ENCODE data around the gene ADGRV1. TPM values are rescaled to one million over a fixed set of nuclear protein-coding genes. Genes with fewer than 3 reads are reported as not detected.

Gene ADGRV1
- total RNA-seq, 1 experiment from 2014 or later: 64.8 TPM

DNA sequence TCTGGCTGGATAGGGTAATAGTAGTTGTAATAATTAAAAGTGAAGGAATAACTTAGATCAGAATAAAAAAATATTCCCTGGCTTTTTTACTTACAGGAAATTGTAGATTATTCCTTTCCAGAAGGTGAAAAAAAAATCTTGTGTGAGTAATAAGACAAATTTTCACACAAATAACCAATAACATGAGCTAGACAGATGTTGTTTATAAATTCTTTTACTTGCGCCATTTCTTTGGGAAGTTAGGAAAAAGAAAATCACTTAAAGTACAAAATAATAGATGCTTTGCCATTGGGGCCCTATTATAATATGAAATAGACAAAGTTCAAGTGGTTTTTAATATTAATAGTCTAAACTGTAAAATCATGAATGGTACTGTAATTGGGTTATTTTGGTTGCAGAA lies 620.4 kb downstream of the ADGRV1 start:
- H3K23ac ChIP-seq (ENCODE audit: insufficient read length, low read depth, low read length): no peak overlapping the region
- H3K27me3 ChIP-seq (ENCODE audit: insufficient read depth, low read length): no peaks in the 10 kb centered on the region
- H2AK5ac ChIP-seq (ENCODE audit: insufficient read length, low read length): no peak overlapping the region
- H3T11ph ChIP-seq (ENCODE audit: low read length): no peak overlapping the region
- Mint-ChIP-seq H3K9me3 (peaks cover 0 to 3% of the 10 kb centered on the region in 2 experiments; a peak in 1 of 5 replicates), H3K27ac (no peak overlapping the region), H3K36me3 (ENCODE audit: insufficient read depth in 1 of 3, low read depth in 3 of 3) (no peaks in the 10 kb centered on the region), H3K27me3 (ENCODE audit: low read depth) (no peaks in the 10 kb centered on the region), H3K4me3 (no peak overlapping the region), H3K4me1 (peaks cover 26 to 28% of the 10 kb centered on the region in 2 experiments)
- H3K4me1 ChIP-seq (ENCODE audit: insufficient read depth, low read length): peaks cover 4% of the 10 kb centered on the region; the same call in 1 of the 2 replicates
- no peak overlapping the region for H4K8ac ChIP-seq (replicated peaks; ENCODE audit: insufficient read length, low read depth, low read length)
- no peaks in the 10 kb centered on the region for H4K20me1 ChIP-seq (ENCODE audit: control insufficient read depth, insufficient read depth, insufficient read length)
- H3K79me2 ChIP-seq (ENCODE audit: insufficient read depth, low read length): no peaks in the 10 kb centered on the region
- no CpG with 5 or more reads among the region's 1 CpG for WGBS (ENCODE audit: extremely low coverage, insufficient read length, low lambda C conversion rate)
- TF ChIP-seq, protein P1, sequence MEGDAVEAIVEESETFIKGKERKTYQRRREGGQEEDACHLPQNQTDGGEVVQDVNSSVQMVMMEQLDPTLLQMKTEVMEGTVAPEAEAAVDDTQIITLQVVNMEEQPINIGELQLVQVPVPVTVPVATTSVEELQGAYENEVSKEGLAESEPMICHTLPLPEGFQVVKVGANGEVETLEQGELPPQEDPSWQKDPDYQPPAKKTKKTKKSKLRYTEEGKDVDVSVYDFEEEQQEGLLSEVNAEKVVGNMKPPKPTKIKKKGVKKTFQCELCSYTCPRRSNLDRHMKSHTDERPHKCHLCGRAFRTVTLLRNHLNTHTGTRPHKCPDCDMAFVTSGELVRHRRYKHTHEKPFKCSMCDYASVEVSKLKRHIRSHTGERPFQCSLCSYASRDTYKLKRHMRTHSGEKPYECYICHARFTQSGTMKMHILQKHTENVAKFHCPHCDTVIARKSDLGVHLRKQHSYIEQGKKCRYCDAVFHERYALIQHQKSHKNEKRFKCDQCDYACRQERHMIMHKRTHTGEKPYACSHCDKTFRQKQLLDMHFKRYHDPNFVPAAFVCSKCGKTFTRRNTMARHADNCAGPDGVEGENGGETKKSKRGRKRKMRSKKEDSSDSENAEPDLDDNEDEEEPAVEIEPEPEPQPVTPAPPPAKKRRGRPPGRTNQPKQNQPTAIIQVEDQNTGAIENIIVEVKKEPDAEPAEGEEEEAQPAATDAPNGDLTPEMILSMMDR (conservative IDR thresholded peaks at IDR 0.05): no peak
- no peak overlapping the region for H3K56ac ChIP-seq (ENCODE audit: insufficient read length, low read depth, low read length)
- no peak overlapping the region for H3K27ac ChIP-seq (ENCODE audit: insufficient read length, low read depth, low read length)
- no peak for DNase-seq
- H2BK120ac ChIP-seq (ENCODE audit: low read depth, low read length, poor library complexity, severe bottlenecking): no peak overlapping the region
- no peak overlapping the region for H2BK15ac ChIP-seq (ENCODE audit: low read depth, low read length)
- no peak overlapping the region for H4K91ac ChIP-seq (ENCODE audit: insufficient read length, low read depth, low read length)
- H3K9ac ChIP-seq (ENCODE audit: extremely low read depth, insufficient read length, low read length): no peak overlapping the region
- no peak overlapping the region for H2BK5ac ChIP-seq (ENCODE audit: insufficient read length, low read length)
- H3K14ac ChIP-seq (ENCODE audit: insufficient read depth, low read length): no peak overlapping the region
- H3K23me2 ChIP-seq (ENCODE audit: insufficient read length, low read depth, low read length, poor library complexity, severe bottlenecking): no peaks in the 10 kb centered on the region
- H2BK12ac ChIP-seq (ENCODE audit: insufficient read length, low read depth, low read length): no peak overlapping the region
- no peak overlapping the region for H2AFZ ChIP-seq (ENCODE audit: low read length)
- H3K79me1 ChIP-seq (ENCODE audit: insufficient read depth, low read depth, low read length, poor library complexity, severe bottlenecking): no peaks in the 10 kb centered on the region
- no peak overlapping the region for H3K18ac ChIP-seq (ENCODE audit: insufficient read length, low read depth, low read length)
- no peak overlapping the region for H3K4ac ChIP-seq (ENCODE audit: low read depth, low read length)
- no peak overlapping the region for H4K5ac ChIP-seq (ENCODE audit: insufficient read length, low read depth, low read length)
- H3K4me2 ChIP-seq (ENCODE audit: insufficient read depth, insufficient read length, low read length): no peak overlapping the region
- H2BK20ac ChIP-seq (ENCODE audit: low read depth, low read length, poor library complexity, severe bottlenecking): no peak overlapping the region
- H3K9me3 ChIP-seq (ENCODE audit: control insufficient read depth, low read depth, low read length): no peaks in the 10 kb centered on the region

Data from H9 (cell line).